Renal cortical epithelial cell (primary cell): Measurements from ENCODE around the gene TSC22D3. TPM values are rescaled to one million over a fixed set of nuclear protein-coding genes. Genes with fewer than 3 reads are reported as not detected.
"Not testable (repeated sequence)": the region's sequence is repeated elsewhere in the genome, so short reads cannot be mapped to it uniquely, and the experiment has no call there.

ENCODE experiments used
- DNase-seq: peaks from one replicate; pipeline ENCODE4 v3.0.0-alpha.2; 2011; ENCODE audit warnings: low read depth
- total RNA-seq: library from RNA; depleted of rRNA; stranded (reverse); fragments of >200 nt; gene quantifications from 2 replicates; pipeline ENCODE4 v1.2.3, GENCODE V29; 2014

TSC22D3 gene
- total RNA-seq, 1 donor from 2014 or later = 82.6 TPM

GRCh38 chrX:107712231-107713202 lies 63.1 kb downstream of the TSC22D3 start:
- DNase-seq = peak; percentile 86

GRCh38 chrX:107711521-107712181 lies 63.9 kb downstream of the TSC22D3 start:
- DNase-seq = no peak

- peak; percentile 98 for DNase-seq
Measured at GRCh38 chrX:107710617-107711391, 64.8 kb downstream of the TSC22D3 start.

GRCh38 chrX:107709266-107709806 lies 66.3 kb downstream of the TSC22D3 start:
- DNase-seq = peak; percentile 47

- no peak for DNase-seq
Measured at GRCh38 chrX:107708762-107709161, 66.8 kb downstream of the TSC22D3 start.

GRCh38 chrX:107707866-107708265 lies 67.7 kb downstream of the TSC22D3 start:
- no peak for DNase-seq

- DNase-seq = no peak
Measured at GRCh38 chrX:107706309-107706708, 69.3 kb downstream of the TSC22D3 start.

- DNase-seq = no peak
Measured at GRCh38 chrX:107704587-107704986, 71.0 kb downstream of the TSC22D3 start.

- DNase-seq = peak; percentile 78
Measured at GRCh38 chrX:107704181-107704580, 71.4 kb downstream of the TSC22D3 start.

- no peak for DNase-seq
Measured at GRCh38 chrX:107701493-107702121, 74.0 kb downstream of the TSC22D3 start.

- DNase-seq = no peak
Measured at GRCh38 chrX:107700790-107701189, 74.8 kb downstream of the TSC22D3 start.

- peak; percentile 95 for DNase-seq
Measured at GRCh38 chrX:107700317-107700774, 75.2 kb downstream of the TSC22D3 start.

GRCh38 chrX:107699616-107700015 lies 76.0 kb downstream of the TSC22D3 start:
- DNase-seq = no peak

GRCh38 chrX:107691024-107691448 lies 84.6 kb downstream of the TSC22D3 start:
- DNase-seq = no peak

GRCh38 chrX:107687445-107687844 lies 88.1 kb downstream of the TSC22D3 start:
- DNase-seq = peak; percentile 36

- peak; percentile 92 for DNase-seq
Measured at GRCh38 chrX:107686792-107687191, 88.8 kb downstream of the TSC22D3 start.

GRCh38 chrX:107686026-107686425 lies 89.6 kb downstream of the TSC22D3 start:
- DNase-seq = peak; percentile 73

GRCh38 chrX:107685586-107685985 lies 90.0 kb downstream of the TSC22D3 start:
- DNase-seq = not testable (repeated sequence)

- peak; percentile 95 for DNase-seq
Measured at GRCh38 chrX:107684956-107685385, 90.6 kb downstream of the TSC22D3 start.

GRCh38 chrX:107683931-107684330 lies 91.7 kb downstream of the TSC22D3 start:
- DNase-seq = no peak
